Calu3 (cell line): ENCODE data around the gene LCOR. TPM values are rescaled to one million over a fixed set of nuclear protein-coding genes. Genes with fewer than 3 reads are reported as not detected.

Experiments used
- BruUV-seq: library from RNA; stranded (reverse); fragments of 400-500 nt; replicated peaks from 2 replicates; lab custom pipeline; 2021; lab: Mats Ljungman, UMichigan
- CTCF ChIA-PET: fragments of 300-600 bp; sonication (Branson Sonifier 250); formaldehyde crosslinking; loops from one replicate; lab custom pipeline; 2022; ENCODE audit warnings: antibody characterized with exemption; lab: Charles Lee
- DNase-seq: peaks from one replicate; pipeline ENCODE4 v3.0.0; 2022
- H3K27ac Mint-ChIP-seq: one replicate; pipeline ENCODE4 v1.8.0; 2022; ENCODE audit warnings: mixed read lengths; ENCODE audit not compliant: unreplicated experiment
- H3K27me3 Mint-ChIP-seq: one replicate; pipeline ENCODE4 v1.8.0; 2022; ENCODE audit warnings: mixed read lengths; ENCODE audit not compliant: unreplicated experiment
- H3K36me3 Mint-ChIP-seq: one replicate; pipeline ENCODE4 v1.8.0; 2022; ENCODE audit warnings: mild to moderate bottlenecking, moderate library complexity, mixed read lengths; ENCODE audit not compliant: insufficient read depth, unreplicated experiment
- H3K4me1 Mint-ChIP-seq: one replicate; pipeline ENCODE4 v1.8.0; 2022; ENCODE audit warnings: mild to moderate bottlenecking, low read depth, mixed read lengths; ENCODE audit not compliant: unreplicated experiment
- H3K4me3 Mint-ChIP-seq: one replicate; pipeline ENCODE4 v1.8.0; 2022; ENCODE audit warnings: mild to moderate bottlenecking, low read depth, moderate library complexity, mixed read lengths; ENCODE audit not compliant: unreplicated experiment
- H3K9me3 Mint-ChIP-seq: one replicate; pipeline ENCODE4 v1.8.0; 2022; ENCODE audit warnings: low read depth, mixed read lengths; ENCODE audit not compliant: unreplicated experiment
- CTCF ChIP-seq: fragments of 200-600 bp; IDR thresholded peaks from one replicate; pipeline ENCODE4 v1.8.0; 2022; ENCODE audit warnings: antibody characterized with exemption; ENCODE audit not compliant: unreplicated experiment
- intact Hi-C: fragments of 100-400 bp; cut with micrococcal nuclease; formaldehyde crosslinking; loops from one replicate; pipeline ENCODE4 v1.10.0; 2022; ENCODE audit not compliant: unreplicated experiment
- total RNA-seq: library from RNA; stranded (reverse); gene quantifications from 2 replicates; pipeline ENCODE4 v1.2.3, GENCODE V29; 2022

LCOR gene
- total RNA-seq, 1 experiment from 2014 or later: 50.1 TPM

- Mint-ChIP-seq H3K27me3 (no peaks in the 10 kb centered on the region), H3K9me3 (no peaks in the 10 kb centered on the region), H3K27ac (no peak overlapping the region), H3K36me3 (peaks cover 16% of the 10 kb centered on the region), H3K4me3 (no peak overlapping the region), H3K4me1 (no peaks in the 10 kb centered on the region)
- BruUV-seq: no TSS peak
- intact Hi-C loops: no loop called here
- TF ChIP-seq CTCF: no peak
- CTCF ChIA-PET: no interaction called here
- no peak for DNase-seq
These were observed 127.6 kb downstream of the LCOR start for GRCh38 chr10:96959733-96960132.

GRCh38 chr10:96960872-96961271 lies 128.8 kb downstream of the LCOR start:
- Mint-ChIP-seq H3K4me1 (no peaks in the 10 kb centered on the region), H3K36me3 (peaks cover 8% of the 10 kb centered on the region), H3K27ac (no peak overlapping the region), H3K4me3 (no peak overlapping the region), H3K9me3 (no peaks in the 10 kb centered on the region), H3K27me3 (no peaks in the 10 kb centered on the region)
- CTCF ChIA-PET: no interaction called here
- intact Hi-C loops: no loop called here
- TF ChIP-seq CTCF: no peak
- DNase-seq: no peak
- no TSS peak for BruUV-seq

GRCh38 chr10:96964131-96964530 lies 132.0 kb downstream of the LCOR start:
- Mint-ChIP-seq H3K4me1 (no peaks in the 10 kb centered on the region), H3K9me3 (no peaks in the 10 kb centered on the region), H3K27me3 (no peaks in the 10 kb centered on the region), H3K4me3 (no peak overlapping the region), H3K27ac (no peak overlapping the region), H3K36me3 (peaks cover 4% of the 10 kb centered on the region)
- TF ChIP-seq CTCF: no peak
- no TSS peak for BruUV-seq
- intact Hi-C loops: no loop called here
- CTCF ChIA-PET: interaction anchor here (0.7 kb wide), 1 partner anchor 48 kb away, joined by 8 read pairs; no protein-coding TSS in a partner anchor
- no peak for DNase-seq

GRCh38 chr10:96967847-96968246 lies 135.7 kb downstream of the LCOR start:
- no peak for DNase-seq
- Mint-ChIP-seq H3K27ac (no peak overlapping the region), H3K27me3 (no peaks in the 10 kb centered on the region), H3K4me3 (no peak overlapping the region), H3K4me1 (no peaks in the 10 kb centered on the region), H3K36me3 (peaks cover 6% of the 10 kb centered on the region), H3K9me3 (no peaks in the 10 kb centered on the region)
- no TSS peak for BruUV-seq
- no peak for TF ChIP-seq CTCF
- CTCF ChIA-PET: no interaction called here
- intact Hi-C loops: no loop called here
